COLO668 (cell line): ENCODE measurements around the gene JAML.
A peak's percentile ranks its signal among the peaks of the same experiment; 100 is the strongest.

Experiments
- DNase-seq: peaks from one replicate; lab custom pipeline; 2025; ENCODE audit not compliant: unreplicated experiment; lab: John Stamatoyannopoulos, UW

JAML gene, protein sequence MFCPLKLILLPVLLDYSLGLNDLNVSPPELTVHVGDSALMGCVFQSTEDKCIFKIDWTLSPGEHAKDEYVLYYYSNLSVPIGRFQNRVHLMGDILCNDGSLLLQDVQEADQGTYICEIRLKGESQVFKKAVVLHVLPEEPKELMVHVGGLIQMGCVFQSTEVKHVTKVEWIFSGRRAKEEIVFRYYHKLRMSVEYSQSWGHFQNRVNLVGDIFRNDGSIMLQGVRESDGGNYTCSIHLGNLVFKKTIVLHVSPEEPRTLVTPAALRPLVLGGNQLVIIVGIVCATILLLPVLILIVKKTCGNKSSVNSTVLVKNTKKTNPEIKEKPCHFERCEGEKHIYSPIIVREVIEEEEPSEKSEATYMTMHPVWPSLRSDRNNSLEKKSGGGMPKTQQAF

DNA sequence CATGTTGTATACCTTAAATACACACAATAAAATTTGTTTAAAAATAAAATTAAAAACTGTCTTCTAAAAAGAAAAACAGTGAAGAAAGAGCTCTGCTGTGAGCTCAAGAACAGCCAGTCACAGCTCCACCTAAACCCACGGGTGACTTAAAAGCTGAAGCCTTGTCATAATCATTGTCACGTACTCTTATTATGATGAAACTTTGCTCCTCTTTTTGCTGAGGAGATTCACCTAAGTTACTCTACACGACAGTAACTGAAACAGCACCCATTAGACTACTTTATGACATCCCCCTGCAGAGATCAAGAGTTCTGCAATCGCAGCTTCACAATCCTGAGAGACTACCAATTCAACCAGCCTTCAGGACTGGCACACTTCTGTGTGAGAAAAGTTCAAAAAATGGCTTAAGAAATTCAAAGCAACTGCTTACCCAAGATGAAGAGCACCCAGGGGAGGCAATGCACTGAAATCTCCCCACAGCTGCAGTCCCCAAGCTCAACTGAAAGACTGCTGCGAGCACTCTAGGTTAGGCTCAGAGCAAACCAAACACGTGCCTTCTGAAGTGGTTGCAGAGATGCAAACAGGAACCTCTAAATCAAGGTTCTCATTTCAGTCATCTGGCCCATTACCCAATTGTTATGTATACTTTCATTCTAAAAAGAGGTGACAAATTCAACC lies at the start of gene JAML:
JAML (minus strand) TSS at position 501 of the 678 bp plus-strand sequence. CDS start 10,145 bp downstream, outside the sequence.
- DNase-seq: no peak

DNA sequence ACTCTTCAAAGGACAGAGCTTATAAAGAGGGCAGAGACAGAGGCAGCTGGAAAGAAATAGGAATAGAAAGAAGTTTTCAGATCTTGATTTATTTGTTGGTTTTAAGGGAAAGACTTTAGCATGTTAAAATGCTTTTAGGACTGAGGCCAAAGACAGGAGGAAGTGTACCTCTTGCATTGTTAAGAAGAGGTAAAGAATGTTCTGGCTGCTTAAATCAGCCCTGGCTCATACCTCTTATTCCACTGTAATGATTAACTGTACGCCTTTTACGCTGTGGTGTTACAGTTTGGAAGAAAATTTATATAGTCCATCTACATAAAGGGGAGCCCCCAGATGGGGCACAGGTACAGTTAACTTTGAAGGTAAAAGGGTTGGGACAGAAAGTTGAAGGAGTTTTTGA lies 49.4 kb upstream of the JAML start:
- no peak for DNase-seq

DNA sequence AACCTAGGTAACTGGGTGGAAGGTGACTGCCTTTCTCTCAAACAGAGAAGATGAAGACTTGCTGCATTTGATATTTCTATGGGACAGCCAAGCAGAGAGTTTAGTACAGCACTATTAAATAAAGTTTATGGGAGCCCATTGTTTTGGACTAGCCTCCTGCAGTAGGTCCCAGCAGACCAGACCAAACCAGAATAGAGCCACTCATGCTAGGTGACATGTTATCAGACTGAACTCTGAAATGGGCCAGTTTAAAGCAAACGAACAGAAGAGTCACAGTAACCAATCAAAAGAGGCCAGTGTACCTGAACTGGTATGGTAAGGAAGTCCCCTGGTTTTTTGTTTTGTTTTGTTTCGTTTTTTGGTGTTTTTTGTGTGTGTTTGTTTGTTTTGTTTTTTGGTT lies 47.2 kb upstream of the JAML start:
- no peak for DNase-seq

DNA sequence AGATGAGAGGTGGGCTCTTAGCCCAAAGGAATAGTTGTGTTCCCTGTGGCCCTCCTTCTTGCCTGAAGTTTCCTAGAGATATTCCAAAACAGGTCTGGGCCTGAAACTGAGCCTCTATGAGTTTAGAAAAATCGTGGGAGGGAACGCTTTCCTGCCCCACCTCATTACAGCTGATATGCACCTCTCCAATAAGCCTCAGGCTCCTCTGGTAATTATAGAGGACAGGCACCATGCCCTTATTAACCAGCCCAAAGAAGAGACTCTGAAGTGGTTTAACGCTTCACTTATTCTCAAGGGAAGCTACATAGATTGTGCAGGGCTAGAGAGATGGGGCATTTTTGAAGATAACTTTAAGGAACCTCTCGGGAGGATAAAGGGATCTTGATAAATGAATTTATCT lies 42.7 kb upstream of the JAML start:
- no peak for DNase-seq

DNA sequence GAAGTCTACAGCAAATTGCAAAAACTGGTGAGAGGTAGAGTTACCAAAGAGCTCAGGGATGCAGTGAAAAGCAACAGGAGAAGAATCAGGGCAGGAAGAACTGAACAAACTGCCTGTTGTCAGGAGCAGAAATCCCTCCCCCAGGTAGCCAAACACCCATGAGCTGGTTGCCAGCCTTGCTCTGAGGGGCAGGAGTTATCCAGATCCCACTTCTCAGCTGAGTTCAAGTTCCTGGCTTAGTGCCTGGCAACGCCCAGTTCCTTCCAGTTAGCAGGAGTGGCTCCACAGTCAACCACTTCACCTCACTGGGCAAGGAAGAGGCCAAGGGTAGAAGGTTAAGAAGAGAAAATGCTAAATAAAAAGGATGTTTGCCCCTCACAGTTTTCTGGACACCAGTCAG lies 41.1 kb upstream of the JAML start:
- no peak for DNase-seq

DNA sequence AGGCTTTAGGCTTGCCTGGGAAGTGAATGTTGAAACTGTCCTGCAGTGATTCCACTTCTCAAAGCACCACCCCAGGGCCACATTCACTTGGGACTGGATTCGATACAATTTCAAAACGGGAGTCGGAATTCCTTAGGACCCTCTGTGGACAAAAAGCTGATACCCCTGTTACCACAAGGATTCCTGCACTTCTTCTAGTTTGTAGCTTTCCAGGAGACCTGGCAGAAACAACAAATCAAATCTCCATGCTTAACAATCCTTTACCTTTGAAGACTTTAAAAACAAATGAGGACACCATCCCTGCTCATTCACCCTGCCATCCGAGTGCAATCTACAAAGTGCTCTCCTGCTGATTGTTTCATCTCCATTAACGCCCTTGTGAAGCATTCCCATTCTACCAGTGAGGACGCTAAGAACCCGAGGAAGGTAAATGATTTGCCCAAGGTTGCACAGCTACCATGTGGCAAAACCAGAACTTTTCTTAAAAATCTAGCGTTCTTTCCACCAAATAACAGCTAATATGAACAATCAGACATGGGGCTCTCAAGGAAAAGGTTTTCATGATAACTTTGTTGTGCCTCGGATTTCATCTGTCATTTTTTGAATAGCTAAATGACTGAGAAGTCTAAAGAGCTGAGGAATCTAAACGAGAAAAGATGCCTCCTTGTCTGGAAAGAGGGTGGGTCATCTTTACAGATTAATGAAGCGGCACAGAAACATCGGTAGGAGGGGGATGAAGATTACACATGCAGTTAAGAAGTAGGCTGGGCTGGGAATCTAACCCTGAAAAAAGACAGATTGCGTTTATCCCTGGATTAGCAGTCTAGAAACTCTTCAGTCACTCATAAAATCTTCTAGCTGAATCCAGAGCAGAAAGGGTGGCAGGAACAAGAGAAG lies 40.0 kb upstream of the JAML start:
- DNase-seq: no peak

DNA sequence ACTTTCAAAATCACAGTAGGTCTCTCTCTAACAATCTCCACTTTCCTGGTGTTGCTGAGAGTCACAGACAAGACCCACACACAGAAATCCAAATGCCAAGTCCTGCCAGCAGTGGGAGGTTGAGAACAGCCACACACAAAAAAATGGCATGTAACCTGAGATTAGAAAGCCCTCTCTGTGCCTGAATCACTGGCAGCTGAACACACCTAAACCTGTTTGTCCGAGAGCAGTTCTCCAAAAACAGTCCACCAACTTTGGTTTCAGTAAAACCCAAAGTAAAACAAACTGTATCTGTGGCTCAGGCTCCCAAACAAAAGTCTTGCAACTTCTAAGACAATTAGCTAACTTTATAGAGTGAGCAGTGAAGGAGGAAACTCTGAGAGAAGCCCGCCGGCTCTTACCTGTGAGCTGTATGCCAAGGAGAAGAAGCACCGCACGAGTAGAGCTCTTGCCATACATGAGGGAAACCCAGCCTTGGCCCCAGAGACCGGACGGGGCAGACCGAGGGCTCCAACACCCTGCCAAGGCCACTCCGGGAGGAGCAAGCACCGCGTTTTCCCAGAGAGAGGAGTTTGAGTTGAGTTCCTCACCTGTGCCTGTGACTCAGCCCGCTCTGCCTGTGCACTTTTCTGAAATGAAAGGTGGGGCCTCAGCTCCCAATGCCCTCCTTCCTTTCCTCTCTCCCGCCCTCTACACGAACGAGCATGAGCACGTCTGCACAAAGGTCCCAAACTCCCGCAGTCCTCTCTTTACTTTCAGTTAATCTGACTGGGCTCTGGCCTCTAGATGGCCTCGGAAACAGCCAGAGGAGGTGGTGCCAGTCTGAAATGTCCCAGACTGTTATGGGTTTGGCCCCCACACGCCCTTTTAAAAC lies 39.1 kb upstream of the JAML start, which contains the start of gene MPZL2:
MPZL2 (minus strand) TSS at position 603 of the 874 bp plus-strand sequence; CDS start at position 459, 144 bp downstream.
- DNase-seq: peak; percentile 46

DNA sequence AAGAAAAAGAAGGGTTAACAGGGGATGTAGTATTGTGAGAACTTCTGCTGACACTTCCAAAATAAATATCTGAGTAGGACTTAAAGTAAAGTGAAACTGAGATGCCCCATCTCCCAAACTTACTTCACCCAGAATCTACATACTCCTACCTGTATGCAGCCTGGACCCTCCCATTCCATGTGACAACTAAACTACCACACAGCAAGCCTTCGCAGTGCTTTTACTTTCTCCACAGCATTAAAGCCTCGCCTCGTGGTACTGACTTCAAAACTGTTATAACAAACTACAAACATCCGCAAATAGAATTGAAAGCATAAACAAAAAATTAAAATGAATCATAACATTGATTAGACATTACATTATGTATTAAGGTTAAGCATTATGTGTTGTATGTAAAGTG lies 38.3 kb upstream of the JAML start:
- DNase-seq: no peak

DNA sequence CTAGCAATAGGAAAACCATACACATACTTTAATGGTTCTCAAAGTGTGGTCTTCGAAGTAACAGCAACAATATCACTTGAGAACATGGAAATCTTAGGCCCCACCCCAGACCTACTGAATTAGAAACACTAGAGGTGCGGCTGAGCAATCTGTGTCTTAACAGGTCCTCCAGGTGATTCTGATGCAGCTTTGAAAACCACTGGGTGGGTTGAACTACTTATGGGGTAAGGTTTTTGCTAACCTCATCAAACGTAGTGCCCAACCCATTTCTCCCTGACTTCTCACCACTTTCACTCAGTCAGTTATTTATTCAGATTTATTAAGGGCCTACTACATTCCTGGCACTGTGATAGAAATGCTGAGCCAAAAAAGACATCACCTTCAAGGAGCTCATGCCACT lies 35.5 kb upstream of the JAML start:
- DNase-seq: no peak

DNA sequence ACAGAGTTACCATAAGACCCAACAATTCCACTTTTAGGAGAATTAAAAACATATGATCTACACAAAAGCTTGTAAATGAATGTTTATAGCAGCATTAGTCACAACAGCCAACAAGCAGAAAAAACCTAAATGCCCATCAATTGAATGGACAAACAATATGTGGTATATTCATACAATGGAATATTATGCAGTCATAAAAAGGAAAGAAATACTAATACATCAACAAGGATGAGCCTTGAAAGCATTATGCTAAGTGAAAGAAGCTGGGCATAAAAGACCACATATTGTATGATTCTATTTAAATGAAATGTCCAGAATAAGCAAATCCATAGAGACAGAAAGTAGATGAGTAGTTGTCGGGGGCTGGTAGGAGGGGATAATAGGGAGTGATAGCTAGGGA lies 34.3 kb upstream of the JAML start:
- DNase-seq: no peak

DNA sequence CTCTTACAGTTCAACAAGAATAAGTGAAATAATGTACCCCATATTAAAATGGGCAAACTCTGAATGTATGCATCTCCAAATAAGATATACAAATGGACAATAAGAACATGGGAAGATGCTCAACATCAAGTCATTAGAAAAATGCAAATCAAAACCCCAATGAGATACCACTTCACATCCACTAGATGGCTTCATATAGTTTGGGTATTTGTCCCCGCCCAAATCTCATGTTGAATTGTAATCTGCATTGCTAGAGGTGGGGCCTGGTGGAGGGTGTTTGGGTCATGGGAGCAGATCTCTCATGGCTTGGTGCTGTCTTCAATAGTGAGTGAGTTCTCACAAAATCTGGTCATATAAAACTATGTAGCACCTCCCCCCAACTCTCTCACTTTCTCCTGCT lies 33.6 kb upstream of the JAML start:
- DNase-seq: no peak

DNA sequence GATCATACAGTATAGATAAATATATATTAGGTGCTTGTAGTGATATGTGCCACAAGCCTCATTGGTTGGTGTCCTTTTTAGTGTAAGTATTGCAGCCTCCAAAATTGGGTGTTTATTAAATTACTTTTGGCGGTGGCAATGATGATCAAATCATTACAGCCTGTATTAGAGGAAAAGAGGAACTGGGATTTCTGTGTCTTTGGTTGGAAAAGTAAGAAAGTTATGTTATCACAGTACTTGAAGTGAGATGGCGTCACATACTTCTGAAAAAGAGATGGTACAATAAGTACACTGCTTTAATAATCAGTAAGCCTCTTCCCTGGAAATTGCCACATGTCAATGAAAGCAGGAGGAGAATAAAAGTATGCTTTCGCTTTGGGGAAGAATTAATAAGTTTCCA lies 27.9 kb upstream of the JAML start:
- DNase-seq: no peak

DNA sequence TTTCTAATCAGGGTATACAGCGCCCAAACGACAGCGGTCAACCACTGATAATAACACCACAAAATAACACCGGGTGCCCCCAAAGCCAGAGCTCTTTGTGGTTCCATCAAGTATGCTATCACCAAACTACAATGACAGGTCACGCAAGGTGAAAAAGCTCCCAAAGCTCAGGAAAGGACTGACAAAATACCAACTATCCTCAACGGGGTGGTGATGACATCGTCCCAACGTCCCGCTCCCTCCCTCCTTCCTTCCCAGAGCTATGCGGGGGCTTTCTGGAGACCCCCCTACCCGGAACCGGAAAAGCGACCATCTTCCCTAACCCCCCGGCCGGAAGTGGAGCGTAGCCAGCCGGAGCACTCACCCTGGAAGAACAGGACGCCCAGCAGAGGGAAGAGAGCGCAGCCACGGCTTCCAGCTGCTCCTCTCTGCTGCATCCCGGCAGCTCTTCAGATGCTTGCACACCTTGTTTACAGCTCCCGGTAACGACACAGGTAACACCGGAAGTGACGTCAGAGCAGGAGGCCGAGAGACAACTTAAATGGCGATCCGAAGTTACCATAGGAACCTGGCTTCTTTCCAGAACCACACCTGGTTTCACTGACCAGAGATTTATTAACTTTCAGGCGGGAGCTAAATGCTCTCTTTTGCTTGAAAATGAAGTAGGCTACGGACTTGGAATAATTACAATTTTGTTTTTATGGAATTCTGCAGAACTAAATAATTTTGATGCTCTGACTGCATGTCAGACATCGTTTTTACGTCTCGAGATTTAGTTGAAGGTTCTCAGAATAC lies 27.2 kb upstream of the JAML start, which contains the start of gene MPZL3:
MPZL3 (minus strand) TSS at position 508 of the 795 bp plus-strand sequence; CDS start at position 437, 71 bp downstream.
- peak; percentile 96 for DNase-seq

DNA sequence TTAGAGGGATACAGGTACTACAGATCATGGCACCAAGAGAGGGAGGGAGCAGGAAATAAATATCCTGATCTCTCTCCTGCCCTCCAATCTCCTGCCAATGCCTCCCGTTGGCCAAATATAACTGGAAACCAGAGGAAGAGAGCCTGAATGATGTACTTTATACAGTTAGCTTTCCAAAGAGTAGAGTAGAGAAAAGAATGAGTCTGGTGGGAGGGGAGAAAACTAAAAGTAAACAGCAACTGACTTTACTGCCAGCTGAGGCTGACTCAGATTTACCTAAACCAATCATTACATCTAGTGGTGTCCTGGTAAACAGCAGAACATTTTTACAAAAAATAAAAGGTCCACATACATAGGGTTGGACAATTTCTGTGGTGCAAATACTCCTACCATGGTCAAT lies 22.2 kb upstream of the JAML start:
- DNase-seq: no peak

DNA sequence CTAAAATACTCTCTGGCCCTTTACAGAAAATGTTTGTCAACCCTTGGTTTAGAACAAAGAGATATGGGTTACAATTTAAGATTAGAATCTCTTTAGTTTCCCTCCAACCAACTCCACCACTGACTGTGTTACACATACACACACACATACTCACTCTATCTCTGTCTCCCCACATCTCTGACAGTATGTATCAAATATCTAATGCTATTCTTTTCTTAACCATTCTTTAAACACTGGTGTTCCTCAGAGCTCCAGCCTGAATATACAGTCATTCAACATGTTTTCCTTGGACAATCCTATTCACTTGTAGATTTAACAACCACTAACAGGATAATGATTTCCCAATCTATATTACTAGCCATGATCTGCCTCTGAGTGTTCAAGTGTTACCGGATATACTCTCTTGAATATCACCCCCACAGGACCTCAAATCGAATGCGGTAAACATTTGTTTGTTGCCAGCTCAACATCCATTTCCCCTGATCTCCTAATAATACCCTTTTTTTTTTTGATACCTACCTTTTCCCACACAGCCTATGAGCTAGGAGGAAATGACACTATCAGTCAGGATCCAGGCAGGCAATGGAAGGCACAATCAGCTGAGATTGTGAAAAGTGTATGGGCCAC lies 21.2 kb upstream of the JAML start:
- DNase-seq: no peak

DNA sequence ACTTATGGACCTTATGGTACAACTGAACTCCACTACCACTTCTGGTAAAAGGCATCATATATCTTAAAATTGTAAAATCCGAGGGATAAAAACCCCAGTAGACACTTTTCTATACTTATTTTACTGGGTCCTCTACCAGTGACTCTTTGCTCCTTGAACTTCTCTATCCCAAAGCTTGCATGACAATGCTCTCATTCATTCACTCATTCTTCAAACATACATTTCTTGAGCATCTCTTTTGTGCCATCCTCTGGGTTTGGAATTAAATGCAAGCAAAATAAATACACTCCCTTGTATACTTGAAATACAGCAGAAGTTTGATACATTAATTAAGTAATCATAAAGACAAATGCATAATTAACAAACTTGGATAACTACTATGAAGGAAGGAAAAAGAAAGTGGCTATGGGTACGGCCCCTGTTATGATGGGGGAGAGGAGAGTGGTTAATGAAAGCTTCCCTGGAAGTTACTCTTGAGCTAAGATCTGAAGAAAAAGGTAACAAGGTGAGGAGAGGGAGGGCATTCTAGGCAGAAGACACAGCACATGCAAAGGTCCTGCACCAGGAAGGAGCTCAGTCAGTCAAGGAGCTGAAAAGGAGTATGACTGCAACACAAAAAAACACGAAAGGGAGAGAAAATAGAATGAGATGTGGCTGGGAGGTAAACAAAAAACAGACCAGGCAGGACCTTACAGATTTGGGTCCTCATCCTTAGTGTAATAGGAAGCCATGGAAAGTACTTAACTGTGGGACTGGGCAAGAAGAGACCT lies 19.4 kb upstream of the JAML start:
- DNase-seq: no peak

DNA sequence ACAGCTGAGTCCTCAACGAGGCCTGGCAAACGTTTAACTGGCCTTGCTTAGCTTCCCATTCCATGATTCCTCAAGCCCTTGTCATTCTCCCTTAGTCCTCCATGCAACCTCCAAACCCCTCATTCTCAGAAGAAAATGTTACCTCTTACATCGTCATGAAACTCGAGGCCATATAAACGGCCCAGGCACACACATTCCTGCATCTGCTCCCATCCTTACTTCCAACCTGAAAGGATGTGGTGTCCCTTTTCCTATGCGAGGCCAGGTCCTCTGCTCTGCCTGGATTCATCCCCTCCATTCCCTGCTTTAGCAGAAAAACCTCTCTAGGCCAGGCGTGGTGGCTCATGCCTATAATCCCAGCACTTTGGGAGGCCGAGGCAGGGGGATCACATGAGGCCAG lies 18.4 kb upstream of the JAML start:
- no peak for DNase-seq

DNA sequence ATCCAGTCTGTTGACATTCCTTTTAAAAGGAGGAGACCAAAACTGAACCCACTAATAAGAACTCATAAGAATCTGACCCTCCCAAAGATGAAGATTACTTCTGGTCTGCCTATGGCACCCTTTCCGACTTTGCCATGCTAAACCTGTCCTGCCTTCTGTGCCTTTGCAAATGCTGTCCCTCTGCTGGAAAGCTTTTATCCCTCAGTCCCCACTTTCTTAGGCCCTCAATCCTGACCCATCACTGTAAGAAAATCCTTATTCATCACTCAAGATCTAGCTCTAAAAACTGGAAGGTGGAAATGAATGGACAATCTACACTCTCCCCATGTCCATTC lies 16.9 kb upstream of the JAML start:
- no peak for DNase-seq
